Renal cortex interstitium (tissue), 11 donors: ENCODE data around the gene FCSK. TPM values are rescaled to one million over a fixed set of nuclear protein-coding genes. Genes with fewer than 3 reads are reported as not detected.

Experiments
- DNase-seq, 11 donors: peaks; one replicate each; pipeline ENCODE4 v3.0.0-alpha.2; 2013; ENCODE audit warnings: low read depth in 9 of 11, low spot score in 4 of 11; ENCODE audit errors: extremely low read depth in 1 of 11
- polyA plus RNA-seq, 3 donors: library from polyadenylated mRNA; unstranded; fragments of 120-200 nt; gene quantifications; one replicate each; pipeline ENCODE4 v1.2.1, GENCODE V29; 2013; ENCODE audit not compliant: insufficient read length in 3 of 3

FCSK gene
- polyA plus RNA-seq, 3 donors: 13.5 to 21.1 (median 15.2) TPM

DNA sequence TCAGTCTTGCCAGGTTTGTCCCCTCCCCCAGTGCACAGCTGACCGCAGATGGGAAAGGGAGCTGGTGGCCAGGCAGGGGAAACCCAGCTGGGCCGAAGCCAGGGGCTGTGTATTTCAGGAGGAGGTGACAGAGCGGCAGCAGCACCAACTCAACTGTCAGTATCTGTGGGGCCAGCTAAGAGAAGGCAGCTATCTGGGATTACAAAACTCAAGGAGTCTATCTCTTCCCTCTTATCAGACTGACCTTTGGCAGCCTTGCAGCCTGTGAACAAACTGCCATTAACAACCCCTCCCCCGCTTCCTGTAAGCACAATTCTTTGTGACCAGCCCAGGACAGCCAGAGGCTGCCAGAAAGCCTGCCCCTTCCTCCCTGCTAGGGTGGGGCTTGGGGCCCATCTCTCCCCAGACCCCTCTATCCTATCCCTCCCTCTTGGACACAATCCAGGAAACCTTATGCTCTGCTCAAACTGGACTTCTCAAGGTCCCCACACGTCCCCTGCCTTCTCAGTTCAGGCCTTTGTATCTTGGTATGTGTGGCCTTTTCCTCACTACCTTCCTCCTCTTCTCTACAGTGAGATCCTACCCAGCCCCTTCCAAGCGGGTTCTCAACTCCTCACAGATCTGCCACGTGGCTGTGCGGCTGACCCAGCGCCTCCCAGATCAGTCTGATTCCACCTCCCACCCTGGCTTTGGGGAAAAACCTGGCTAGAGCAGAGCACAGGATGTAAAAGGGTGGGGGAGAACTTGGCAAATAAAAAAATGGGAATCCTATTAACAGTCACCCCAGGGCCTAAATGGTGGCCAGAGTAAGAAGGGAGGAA is 26.0 kb upstream of the FCSK start:
- peak in 10 of 11 donors; percentile 73 to 89 (median 80) for DNase-seq

DNA sequence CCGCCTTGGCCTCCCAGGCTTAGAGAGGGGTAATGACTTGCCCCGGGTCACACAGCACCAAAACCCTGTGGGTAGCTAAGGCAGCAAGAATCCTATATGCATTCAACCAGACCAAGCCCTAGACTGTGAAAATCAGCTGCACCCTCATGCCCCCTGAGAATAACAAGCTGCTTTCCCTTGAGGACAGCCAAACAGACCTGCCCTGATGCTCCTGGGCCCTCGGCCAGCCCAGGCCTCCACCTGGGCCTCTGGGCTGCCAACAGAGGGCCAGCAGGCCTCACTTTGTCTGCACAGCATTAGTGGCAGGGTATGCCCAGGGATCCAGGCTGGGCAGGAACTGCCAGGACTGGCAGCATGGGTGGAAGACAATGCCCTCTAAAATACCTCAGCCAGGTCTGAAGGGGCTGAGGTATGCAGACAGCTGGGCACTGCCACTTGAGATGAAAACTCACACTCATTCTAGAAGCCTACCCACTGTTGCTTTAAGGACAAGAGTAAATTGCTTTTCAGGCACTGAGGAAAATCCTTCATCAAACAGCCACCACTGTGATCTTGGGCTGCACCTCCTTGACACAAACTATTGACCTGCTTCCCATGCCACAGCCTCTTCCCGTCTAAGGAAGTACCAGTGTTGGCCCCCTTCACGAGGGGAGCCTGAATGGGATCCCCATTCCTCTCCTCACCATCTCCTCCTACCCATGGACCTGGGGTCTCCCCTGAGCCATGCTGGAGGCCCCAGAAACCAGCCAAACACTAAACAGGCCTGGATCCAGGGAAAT is 24.3 kb upstream of the FCSK start:
- DNase-seq: no peak

DNA sequence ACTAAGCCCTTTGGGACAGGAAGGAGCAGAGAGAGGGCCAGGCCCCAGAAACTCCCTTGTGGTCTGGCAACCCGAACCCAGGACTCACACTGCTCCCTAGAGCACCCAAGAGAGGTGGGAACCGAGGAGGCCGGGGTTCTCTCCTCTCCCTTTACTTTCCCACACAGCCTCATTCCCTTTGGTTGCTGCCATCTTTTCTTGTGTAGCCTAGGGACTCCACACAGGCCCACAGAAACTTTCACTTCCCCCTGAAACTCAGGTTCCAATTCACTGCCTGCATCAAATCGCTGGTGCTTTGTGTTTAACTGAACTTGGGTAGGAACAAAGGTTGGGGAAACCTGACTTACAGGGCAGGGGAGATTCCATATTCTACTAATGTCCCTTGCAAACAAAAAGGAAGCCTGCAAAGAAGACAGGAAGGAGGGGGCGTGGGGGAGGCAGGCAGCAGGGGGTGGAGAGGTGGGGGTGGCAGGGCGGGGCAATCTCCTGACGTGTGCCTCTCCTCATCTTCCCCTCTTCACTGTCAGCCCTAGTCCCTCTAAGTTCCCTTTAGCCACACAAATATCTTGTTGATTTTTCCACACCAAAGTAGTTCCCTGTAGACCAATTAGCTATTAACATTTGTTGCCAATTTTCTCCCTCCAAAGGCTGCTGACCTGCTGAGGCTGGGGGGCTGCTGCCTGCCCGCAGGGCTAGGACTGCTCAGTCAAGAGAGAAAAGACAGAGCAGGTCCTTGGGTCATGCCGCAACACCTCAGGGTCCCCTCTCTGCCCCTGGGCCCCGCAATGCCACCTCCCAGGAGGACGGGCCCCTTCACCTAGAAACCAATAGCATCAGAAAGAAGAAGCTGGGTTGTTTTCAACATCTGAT is 23.5 kb upstream of the FCSK start:
- DNase-seq: peak in 1 of 11 donors; percentile 51

GRCh38 chr16:70432356-70432722 is 22.1 kb upstream of the FCSK start:
- DNase-seq: no peak

- DNase-seq: no peak
These were observed 21.5 kb upstream of the FCSK start for GRCh38 chr16:70432723-70433457.

- no peak for DNase-seq
These were observed 20.8 kb upstream of the FCSK start for GRCh38 chr16:70433458-70434103.

- DNase-seq: no peak
These were observed 19.7 kb upstream of the FCSK start for GRCh38 chr16:70434484-70435260.

GRCh38 chr16:70437017-70437581 is 17.3 kb upstream of the FCSK start:
- peak in 9 of 11 donors; percentile 75 to 91 (median 84) for DNase-seq

- DNase-seq: no peak
These were observed 16.5 kb upstream of the FCSK start for GRCh38 chr16:70437582-70438557.

- no peak for DNase-seq
These were observed 15.8 kb upstream of the FCSK start for GRCh38 chr16:70438585-70438968.

DNA sequence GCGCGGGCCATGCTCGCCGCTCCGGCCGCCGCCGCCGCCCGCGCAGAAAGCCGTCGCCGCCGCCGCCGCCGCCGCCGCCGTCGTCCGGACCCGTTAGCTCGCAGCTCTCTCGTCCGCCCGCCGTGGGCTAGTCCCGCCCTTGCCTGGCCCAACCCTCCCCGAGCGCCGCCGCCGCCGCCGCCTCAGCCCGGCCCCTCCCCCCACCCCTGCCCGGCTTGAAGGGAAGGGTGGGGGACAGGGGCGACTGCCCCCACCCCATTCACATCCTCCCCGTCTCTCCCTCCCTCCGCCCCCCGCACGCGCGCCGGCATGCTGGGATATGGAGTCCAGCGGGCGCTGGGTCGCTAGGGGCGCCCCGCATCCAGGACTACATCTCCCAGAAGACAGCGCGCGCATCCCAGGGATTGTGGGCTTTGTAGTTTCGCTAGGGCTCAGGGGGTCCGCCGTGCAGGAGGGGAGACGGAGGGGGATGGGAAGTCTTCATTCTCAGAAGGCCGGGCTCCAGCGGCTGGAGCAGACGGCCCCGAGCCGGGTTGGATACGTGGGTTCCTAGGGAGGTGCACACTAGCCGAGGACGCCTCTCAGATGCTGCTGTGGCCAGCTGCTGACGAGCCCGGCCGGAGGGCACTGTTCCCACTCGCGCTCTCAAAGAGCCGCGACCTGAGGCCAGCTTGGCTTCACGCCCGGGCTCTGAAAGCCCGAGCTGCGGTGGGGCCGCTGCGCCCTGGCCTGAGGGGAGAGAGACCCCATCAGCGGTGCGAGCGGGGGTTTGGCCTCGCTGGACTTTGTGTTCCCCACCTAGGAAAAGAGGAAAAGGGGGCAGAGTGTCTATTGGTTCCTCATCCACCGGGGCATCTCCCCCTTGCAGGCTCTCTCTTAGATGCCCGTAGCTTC is 15.2 kb upstream of the FCSK start, which contains the start of gene ST3GAL2:
Gene ST3GAL2, minus strand, starts transcription at position 132 of the 894 bp plus-strand sequence. CDS start 40,570 bp downstream, outside the sequence.
- peak; percentile 84 to 96 (median 94) for DNase-seq

DNA sequence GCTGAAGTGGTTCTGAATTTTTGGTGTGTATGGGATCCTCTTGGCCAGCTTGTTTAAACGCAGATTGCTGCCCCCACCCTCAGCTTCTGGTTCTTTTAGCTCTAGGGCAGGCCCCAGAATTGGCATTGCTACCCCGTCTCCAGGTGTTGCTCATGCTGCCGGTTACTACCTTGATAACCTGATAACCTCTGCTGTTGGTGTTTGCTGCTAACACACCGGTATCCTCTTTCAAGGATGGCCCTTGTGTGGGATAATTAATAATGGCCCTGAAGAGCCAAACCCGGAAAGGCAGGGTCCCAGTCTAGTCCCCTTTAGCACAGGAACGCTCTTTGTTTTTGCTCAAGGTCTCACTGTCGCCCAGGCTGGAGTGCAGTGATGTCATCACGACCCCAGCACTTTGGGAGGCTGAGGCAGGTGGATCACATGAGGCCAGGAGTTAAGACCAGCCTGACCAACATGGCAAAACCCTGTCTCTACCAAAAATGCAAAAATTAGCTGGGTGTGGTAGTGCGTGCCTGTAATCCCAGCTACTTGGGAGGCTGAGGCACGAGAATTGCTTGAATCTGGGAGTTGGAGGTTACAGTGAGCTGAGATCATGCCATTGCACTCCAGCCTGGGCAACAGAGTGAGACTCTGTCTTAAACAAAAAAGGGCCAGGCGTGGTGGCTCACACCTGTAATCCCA is 14.2 kb upstream of the FCSK start:
- no peak for DNase-seq

GRCh38 chr16:70441406-70441990 is 12.9 kb upstream of the FCSK start:
- no peak for DNase-seq

DNA sequence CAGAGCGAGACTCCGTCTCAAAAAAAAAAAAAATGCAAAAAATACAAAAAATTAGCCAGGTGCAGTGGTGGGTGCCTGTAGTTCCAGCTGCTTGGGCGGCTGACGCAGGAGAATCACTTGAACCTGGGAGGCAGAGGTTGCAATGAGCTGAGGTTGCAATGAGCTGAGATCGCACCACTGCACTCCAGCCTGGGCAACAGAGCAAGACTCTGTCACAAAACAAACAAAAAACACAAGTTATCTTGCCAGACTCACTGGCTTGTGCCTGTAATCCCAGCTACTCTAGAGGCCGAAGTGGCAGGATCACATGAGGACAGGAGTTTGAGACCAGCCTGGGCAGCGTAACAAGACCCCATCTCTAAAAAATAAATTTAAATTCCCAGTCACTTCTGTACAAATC is 12.1 kb upstream of the FCSK start:
- DNase-seq: no peak
